GM19467 (cell line): ENCODE measurements around the gene MDH2.
"Not testable (repeated sequence)": the region's sequence is repeated elsewhere in the genome, so short reads cannot be mapped to it uniquely, and the experiment has no call there.

ENCODE experiments used
- ATAC-seq: cut with Tn5 transposase; IDR thresholded peaks from one replicate; pipeline ENCODE4 v1.9.1; 2021; ENCODE audit warnings: mild to moderate bottlenecking, moderate library complexity; ENCODE audit not compliant: unreplicated experiment

The MDH2 gene

DNA sequence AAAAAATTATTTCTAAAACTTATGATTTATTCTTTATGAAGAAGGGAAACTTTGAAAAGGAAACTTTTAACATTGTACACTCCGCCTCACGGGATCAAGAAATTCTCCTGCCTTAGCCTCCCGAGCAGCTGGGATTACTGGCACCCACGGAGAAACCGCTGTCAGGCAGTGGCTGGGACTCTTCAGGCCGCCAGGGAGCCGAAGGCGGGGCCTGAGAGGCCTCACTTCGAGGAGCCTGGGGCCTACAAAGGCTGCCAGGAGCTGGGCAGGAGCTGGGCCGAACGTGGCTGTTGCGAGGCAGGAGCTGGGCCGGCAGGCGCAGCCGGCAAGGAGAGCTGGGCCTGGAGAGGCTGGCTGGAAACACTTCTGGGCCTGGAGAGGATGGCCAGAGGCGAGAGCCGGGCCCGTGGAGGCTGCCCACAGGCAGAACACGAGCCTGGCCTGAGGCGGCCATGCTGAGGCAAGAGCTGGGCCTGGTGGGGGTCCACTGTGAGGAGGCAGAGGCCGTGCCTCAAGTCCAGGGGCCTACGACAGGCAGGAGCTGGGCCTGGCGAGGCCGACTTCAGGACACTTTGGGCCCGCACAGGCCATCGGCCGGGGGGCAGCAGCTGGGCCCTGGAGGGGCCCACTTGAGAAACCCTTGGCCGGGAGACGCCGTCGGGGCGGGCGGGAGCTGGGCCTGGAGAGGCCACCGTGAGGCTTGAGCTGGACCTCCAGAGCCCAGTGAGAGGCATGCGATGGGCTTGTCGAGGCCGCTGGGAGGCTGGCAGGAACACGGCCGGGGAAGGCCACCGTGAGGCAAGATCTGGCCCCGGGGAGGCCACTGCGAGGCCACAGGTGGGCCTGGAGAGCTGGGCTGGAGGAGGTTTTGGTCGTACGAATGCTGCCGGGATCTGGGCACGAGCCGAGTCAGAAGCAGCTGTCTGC, 23.7 kb downstream of the MDH2 start:
- ATAC-seq: no peak

DNA sequence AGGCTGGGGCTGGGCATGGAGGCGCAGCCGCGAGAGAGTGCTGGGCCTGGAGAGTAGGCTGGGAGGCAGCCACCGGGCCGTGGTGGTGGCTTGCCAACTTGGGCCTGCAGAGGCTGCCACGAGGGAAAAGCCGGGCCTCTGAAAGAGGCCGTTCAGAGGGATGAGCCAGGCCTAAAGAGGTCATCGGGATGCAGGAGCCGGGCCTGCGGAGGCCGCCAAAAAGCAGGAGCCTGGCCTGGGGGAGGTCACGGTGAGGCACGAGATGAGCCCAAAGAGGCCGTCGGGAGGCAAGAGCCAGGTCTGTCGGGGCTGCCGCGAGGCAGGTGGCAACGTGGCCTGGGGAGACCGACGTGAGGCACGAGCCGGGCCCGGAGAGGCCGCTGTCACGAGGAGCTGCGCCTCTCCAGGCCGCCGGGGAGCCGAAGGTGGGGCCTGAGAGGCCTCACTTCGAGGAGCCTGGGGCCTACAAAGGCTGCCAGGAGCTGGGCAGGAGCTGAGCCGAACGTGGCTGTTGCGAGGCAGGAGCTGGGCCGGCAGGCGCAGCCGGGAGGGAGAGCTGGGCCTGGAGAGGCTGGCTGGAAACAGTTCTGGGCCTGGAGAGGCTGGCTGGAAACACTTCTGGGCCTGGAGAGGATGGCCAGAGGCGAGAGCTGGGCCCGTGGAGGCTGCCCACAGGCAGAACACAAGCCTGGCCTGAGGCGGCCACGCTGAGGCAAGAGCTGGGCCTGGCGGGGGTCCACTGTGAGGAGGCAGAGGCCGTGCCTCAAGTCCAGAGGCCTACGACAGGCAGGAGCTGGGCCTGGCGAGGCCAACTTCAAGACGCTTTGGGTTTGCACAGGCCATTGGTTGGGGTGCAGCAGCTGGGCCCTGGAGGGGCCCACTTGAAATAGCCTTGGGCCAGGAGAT, 24.6 kb downstream of the MDH2 start:
- no peak for ATAC-seq

DNA sequence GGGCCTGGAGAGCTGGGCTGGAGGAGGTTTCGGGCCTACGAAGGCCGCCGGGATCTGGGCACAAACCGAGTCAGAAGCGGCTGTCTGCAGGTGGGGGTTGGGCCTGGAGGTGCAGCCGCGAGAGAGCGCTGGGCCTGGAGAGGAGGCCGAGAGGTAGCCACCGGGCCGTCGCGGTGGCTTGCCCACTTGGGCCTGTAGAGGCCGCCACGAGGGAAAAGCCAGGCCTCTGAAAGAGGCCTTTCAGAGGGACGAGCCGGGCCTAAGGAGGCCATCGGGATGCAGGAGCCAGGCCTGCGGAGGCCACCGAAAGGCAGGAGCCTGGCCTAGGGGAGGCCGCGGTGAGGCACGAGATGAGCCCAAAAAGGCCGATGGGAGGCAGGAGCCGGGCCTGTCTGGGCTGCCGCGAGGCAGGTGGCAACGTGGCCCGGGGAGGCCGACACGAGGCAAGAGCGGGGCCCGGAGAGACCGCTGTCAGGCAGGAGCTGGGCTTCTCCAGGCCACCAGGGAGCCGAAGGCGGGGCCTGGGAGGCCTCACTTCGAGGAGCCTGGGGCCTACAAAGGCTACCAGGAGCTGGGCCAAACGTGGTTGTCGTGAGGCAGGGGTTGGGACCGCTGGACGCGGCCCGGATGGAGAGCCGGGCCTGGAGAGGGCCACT, 25.6 kb downstream of the MDH2 start:
- no peak for ATAC-seq

DNA sequence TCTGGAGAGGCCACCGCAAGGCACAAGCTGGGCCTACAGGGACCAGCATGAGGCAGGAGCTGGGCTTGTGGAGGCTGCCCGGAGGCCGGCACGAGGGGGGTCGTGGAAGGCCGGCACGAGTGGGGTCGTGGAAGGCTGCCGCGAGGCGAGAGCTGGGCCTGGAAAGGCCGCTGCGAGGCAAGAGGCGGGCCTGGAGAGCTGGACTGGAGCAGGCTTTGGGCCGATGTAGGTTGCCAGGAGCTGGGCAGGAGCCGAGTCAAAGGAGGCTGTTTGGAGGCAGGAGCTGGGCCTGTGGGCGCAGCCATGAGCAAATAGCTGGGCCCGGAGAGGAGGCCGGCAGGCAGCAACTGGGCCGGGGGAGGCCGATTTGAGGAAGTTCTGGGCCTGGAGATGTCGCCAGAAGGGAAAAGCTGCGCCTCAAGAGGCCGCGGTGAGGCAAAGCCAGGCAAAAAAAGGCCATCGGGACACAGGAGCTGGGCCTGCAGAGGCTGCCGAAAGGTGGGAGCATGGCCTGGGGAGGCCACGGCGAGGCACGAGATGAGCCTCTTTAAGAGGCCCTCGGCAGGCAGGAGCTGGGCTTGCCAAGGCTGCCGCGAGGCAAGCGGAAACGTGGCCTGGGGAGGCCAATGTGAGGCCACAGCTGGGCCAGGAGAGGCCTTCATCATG, 26.5 kb downstream of the MDH2 start:
- ATAC-seq: no peak

DNA sequence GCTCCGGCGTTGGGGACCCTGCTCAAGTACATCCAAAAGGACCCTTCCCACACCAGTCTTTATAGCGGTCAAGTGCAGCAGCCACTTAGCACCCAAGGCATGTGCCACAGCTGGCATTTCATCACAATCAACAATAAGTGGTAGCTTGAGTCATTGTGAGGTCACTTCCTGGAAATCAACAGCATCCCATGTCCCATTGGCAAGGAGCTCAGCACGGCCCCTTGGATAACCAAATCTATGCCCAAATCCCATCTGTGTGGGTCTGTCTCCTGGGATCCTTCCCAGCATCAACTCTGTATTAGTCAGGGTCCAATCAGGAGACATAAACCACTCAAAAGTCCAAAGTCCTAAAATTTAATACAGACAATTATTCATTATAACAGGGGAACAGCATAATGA, 27.1 kb downstream of the MDH2 start:
- ATAC-seq: no peak

DNA sequence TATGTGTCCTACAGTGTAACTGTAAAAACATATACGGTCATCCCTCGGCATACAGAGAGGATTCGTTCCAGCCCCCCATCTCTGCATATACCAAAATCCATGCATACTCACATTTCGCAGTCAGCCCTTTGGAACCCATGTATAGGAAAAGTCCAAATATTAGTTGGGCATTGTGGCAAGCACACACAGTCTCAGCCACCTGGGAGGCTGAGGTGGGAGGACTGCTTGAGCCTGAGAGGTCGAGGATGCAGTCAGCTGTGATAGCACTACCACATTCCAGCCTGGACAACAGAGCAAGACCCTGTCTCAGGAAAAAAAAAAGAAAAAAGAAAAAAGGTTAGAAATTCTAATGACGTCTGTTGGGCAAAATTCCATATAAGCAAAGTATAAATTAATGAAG, 29.1 kb downstream of the MDH2 start:
- no peak for ATAC-seq

DNA sequence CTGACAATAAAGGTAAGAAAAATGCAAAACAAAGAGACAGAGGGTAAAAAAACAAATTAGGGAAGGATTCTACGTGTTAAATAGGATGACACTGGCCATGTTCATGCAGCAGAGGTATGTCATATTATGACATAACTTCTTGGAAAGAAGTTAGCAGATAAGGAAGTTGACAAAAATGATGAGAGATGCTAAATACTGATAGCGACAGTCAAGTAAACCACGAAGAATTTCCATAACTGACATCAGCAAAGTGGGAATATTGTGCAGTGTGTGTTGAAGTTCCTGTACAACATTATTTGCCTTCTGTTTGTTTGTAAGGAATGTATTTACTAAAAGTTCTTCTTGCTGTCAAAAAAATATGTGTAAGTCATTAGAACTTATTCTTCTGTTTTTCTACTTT, 29.5 kb downstream of the MDH2 start:
- ATAC-seq: no peak

DNA sequence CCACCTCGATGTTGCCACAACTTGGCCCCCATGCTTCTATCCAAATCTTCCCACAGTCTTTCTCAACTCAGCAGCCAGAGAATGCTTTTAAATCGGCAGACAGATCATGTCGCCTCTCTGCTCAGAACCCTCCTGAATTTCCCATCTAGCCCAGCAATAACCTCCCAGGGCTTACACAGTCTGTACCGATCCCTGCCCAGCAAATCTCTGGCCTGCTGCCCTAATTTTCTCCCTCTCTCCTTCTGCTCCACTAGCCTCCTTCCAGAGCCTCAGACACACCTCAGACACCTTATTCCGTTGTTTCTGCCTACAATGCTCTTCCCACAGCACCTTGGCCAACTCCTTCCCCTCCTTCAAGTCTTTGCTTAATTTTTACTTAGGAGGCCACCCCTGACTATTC, 32.3 kb downstream of the MDH2 start:
- ATAC-seq: no peak

DNA sequence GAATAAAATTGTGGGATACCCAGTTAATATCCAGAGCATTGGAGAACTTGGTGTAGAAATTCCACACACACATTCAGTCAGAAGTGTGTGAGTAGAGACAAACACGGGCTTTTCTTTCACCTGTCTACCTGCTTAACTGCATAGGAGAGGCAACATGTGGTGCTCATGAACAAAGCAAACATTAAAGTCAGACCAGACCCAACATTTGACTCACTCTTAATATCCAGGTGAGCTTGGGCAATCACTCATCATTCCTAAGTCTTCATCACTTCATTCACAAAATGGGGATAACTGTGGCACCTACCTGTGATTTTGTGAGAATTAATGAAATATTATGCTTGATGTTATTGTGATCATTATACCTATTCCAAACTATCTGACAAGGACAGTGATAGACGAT, 36.2 kb downstream of the MDH2 start:
- ATAC-seq: not testable (repeated sequence)

DNA sequence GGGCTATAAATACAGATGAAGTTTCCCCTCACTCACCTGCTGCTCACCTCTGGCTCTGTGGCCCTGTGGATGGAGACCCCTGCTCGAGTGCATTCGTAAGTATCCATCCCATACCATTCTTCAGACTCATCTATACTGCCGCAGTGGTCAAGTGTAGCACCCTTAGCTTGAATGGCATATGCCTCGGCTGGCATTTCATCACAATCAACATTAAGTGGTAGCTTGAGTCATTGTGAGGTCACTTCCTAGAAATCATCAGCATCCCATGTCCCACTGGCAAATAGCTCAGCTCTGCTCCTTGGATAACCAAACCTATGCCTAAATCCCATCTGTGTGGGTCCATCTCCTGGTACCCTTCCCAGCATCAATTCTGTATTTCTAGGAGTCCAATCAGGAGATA, 38.2 kb downstream of the MDH2 start:
- ATAC-seq: no peak

DNA sequence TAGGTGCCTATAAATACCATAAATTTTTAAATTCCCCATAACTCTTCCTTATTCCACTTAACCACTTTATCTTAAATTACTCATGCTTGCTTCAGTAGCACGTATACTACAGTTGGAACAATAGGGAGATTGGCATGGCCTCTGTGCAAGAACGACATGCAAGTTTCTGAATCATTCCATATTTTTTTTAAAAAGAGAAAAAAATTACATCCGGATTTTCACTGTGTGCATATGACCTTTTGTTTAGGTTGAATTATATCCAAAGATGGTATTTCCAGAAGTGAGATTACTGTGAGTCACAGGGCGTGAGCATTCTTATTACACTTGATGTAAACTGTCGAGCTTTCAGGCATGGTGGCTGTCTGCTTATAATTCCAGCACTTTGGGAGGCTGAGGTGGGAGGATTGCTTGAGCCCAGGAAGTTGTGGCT, 39.5 kb downstream of the MDH2 start:
- ATAC-seq: not testable (repeated sequence)

DNA sequence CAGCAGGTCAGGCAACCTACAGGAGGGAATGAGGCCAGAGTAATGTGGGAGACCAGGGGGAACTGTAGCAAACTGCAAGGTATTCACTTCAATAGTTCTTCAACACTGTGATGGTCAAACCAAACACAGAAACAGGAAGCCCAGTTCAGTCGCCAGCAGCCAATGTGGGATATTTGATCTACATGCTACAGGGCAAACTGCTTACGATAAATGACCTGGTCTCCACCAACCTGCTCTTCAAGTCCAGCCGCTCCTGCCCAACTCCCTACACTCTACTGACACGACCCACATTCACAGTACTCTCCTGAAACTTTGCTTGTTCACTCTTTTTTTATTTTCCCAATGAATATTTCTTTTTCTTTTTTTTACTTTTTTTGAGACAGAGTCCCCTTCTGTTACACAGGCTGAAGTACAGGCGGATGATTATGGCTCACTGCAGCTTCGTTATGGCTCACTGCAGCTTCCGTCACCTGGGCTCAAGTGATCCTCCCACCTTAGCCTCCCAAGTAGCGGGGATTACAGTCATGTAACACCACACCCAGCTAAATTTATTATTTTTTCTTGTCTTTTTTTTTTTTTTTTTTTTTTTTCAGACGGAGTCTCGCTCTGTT, 42.1 kb downstream of the MDH2 start:
- no peak for ATAC-seq

DNA sequence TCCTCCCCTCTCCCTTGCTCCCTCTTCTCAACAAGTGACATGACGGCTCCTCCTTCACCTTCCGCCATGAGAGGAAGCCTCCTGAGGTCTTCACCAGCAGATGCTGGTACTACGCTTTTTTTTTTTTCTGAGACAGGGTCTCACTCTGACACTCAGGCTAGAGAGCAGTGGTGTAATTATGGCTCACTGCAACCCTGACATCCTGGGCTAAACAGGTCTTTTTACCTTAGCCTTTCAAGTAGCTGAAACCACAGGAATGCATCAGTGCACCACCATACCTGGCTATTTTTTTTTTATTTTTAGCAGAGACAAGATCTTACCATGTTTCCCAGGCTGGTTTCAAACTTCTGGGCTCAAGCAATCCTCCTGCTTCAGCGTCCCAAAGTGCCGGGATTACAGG, 43.6 kb downstream of the MDH2 start:
- no peak for ATAC-seq

DNA sequence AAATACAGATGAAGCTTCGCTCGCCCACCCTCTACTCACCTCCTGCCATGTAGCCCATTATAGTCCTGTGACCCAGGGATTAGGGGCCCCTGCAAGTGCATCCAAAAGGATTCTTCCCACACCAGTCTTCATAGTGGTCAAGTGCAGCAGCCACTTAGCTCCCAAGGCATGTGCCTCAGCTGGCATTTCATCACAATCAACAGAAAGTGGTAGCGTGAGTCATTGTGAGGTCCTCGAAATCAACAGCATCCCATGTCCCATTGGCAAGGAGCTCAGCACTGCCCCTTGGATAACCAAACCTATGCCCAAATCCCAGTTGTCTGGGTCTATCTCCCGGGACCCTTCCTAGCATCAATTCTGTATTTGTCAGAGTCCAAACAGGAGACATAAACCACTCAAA, 45.6 kb downstream of the MDH2 start:
- ATAC-seq: not testable (repeated sequence)

DNA sequence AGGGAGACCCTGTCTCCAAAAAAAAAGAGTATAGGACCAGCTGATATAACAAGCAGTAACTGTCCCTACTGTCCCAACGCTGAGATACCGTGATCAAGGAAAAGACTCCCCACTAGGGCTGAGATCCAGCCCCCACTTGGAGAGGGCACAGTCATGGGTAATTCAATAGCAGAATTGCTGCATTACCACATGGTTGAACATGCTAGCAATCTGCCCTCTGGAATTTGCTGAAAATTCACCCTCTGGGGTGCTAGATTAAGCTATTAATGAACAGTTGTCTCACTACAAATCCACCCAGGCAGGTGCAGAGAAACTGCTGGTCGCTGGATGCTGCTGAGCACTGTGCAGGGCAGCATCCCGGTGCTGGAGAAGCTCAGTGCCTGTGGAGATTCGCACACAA, 46.4 kb downstream of the MDH2 start:
- not testable (repeated sequence) for ATAC-seq

DNA sequence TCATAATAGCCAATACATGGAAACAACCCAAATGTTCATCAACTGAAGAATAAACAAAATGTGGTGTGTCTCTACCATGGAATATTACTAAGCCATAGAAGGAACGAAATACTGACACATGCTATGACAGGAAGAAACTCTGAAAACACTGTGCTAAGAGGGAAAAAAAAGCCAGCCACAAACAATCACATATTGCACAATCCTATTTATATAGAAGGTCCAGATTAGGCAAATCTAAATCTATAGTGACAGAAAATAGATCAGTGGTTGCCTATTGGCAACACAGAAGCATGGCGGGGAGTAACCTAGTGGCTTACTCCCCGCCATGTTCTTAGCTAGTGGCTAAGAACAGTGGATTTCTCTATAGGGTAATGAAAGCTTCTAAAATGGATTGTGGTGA, 48.0 kb downstream of the MDH2 start:
- ATAC-seq: no peak

DNA sequence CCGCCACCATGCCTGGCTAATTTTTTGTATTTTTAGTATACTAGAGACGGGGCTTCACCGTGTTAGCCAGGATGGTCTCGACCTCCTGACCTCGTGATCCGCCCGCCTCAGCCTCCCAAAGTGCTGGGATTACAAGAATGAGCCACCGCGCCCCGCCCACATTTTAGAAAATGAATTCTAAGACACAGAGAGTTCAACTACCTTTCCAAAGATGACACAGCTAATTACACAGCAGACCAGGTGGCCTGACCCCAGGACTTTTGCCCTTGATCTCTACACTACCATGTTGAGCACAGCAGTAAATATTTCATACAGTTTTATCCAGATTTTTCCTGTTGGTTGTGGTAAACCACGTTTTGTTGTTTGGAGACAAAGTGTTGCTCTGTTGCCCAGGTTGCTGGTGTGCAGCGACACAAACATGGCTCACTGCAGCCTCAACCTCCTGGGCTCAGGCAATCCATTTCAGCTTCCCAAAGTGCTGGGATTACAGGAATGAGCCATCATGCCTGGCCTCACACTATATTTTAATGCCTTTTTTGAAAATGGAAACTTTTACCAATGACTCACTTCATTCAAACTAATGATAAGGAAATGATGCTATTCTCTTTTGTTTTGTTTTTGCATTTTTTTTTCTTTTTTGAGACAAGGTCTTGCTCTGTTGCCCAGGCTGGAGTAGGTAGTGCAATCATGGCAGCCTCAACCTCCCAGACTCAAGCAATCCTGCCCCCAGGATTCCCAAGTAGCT, 54.0 kb downstream of the MDH2 start:
- ATAC-seq: not testable (repeated sequence)

DNA sequence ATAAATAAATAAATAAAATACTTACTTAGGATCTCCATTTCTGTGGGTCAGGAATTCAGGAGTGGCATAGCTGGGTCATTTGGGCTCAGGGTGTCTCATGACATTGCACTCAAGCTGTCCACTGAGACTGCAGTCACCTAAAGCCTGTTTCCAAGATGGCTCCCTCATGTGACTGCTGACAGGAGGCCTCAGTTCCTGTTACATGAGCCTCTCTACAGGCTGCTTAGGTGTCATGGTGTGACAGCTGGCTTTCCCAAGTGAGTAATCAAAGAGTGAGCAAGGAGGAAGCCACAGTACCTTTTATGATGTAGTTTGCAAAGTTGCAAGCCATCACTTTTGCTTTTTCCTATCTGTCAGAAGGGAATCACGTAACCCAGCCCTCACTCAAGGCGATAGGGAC, 55.9 kb downstream of the MDH2 start:
- ATAC-seq: not testable (repeated sequence)

DNA sequence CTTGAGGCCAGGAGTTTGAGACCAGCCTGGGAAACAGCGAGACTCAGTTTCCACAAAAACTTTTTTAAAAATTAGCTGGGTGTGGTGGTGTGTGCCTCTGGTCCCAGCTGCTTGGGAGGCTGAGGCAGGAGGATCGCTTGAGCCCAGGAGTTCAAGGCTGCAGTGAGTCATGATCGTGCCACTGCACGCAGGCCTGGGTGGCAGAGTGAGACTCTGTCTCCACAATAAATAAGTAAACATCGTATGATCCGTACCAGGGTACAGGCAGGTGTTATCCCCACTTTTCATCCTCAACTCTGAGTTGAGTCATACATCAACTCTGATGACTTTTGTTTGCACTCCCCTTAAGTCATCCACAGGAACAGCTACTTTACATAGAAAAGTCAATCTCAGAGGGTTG, 58.2 kb downstream of the MDH2 start:
- ATAC-seq: not testable (repeated sequence)

DNA sequence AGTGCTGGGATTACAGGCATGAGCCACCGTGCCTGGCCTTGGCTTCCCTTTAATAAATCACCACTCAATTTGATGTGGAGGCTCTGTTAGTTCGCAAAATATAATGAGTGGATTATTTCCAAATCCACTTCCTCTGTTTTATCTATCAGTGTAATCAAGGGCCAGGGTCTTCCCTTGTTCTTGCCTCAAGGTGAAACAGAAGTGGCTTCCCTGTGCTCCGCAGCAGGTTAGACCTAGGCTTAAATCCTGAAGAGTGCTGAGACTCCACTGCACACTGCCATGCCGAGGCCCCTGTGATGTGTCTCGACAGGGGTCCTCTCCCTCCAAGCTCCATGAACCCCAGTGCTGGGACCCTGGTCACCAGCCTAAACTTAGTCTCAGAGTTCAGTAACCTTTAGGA, 59.0 kb downstream of the MDH2 start:
- ATAC-seq: no peak
